Fibroblast of skin of abdomen (primary cell): Measurements from ENCODE around the gene CFAP53.
"Not testable (repeated sequence)": the region's sequence is repeated elsewhere in the genome, so short reads cannot be mapped to it uniquely, and the experiment has no call there.

ENCODE experiments used
- DNase-seq: peaks from one replicate; pipeline ENCODE4 v3.0.0-alpha.2; 2013

Gene CFAP53

GRCh38 chr18:50268022-50268747 is 1.9 kb upstream of the CFAP53 start:
- DNase-seq: peak; percentile 53

DNA sequence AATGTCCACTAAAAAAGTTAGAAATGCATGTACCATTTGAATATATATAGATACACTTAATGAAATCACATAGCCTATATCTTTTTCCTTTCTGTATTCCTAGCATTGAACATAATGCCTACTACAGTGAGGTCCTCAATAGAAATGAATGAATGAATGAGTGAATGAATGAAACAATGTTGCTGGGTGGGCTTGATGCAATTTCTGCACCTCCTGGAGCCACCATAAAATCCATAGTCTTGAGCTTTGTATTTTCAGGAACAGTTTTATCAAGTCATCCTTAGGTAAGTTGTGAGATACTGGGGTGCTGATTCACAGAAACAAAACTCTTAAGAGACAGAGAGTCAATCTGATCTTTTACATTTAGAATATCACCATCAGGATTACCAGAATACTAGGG is 3.3 kb downstream of the CFAP53 start:
- no peak for DNase-seq

DNA sequence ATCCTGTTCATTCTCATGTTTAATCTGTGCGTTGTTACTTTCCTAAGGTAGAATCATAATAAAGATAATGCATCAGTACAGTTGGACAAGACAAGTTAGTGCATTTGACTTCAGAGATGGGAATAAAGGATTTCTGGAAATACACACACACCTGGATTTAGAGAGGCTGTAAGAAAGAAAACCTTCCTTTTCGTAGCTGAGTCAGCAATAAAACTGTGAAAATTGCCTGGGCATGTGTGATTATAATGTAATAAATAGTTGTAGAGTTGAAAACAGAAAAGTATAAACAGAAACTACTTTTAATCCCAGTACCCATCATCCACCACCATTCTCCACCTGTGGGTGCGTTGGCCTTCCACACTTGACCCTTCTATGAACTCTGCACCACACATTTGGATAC is 15.4 kb downstream of the CFAP53 start:
- DNase-seq: no peak

- DNase-seq: no peak
These were observed 16.7 kb downstream of the CFAP53 start for GRCh38 chr18:50249576-50249975.

DNA sequence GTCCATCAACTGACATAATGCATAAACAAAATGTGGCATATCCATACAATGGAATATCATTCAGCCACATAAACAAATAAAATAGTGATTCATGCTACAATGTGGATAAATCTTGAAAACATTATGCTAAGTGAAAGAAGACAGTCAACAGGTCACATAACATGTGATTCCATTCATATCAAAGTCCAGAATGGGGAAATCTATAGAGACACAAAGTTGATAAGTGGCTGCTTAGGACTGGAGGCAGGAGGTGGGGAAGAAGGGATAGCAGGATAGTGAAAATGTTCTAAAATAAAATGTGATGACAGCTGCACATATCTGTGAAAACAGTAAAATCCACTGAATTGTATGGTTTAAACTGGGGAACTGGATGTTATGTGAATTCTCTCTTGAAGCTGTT is 18.7 kb downstream of the CFAP53 start:
- no peak for DNase-seq

GRCh38 chr18:50241768-50242167 is 24.5 kb downstream of the CFAP53 start:
- not testable (repeated sequence) for DNase-seq

DNA sequence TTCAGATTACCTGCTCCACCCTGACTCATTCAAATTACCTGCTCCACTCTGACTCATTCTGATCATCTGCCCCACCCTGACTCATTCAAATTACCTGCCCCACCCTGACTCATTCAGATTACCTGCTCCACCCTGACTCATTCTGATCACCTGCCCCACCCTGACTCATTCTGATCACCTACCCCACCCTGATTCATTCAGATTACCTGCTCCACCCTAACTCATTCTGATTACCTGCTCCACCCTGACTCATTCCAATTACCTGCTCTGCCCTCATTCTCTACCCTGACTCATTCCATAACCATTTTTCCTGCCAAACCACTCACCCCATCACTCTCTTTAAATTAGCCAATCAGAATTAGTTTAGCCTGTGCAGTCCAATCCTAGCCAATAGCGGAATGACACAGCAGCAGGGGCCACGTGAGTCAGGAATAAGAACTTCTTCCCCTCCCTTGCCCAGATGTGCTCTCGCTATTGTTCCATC is 26.2 kb downstream of the CFAP53 start:
- DNase-seq: no peak

DNA sequence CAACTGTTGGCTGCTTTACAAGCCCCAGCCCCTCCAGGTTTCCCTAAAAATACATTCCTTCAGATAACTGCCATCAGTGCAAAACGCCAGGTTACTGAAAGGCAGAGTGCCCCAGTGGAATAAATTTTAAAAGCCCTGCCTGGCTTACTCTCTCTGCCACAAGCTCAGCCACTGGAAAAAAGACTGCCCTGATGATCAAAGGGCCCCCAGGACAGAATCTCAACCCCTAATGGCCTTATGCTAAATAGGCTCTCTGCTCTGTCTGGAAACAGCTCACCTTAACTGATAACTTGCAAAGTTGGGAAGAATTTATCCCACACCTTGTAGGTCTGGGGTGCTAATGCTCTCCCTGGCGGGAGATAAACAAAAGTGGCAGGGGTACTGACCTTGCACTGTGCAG is 33.9 kb downstream of the CFAP53 start:
- no peak for DNase-seq

DNA sequence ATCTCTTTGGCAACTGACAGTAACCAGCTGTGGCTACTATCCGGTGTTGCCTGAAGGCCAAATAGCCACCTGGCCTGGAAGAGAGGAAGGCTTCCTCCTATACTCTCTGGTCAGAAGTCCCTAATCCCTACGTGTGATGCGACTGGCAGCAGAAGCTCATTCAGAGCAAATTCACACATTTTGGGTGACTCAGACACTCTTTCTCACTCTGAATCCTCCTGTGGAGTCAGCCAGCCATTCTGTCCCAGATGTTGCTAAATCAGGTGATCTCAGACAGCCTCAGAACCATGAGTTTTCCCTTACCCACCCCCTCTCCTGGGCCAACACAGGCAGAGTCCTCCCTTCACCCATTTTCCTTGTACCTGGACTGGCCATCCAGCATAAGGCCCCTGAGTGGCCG is 34.7 kb downstream of the CFAP53 start:
- no peak for DNase-seq

DNA sequence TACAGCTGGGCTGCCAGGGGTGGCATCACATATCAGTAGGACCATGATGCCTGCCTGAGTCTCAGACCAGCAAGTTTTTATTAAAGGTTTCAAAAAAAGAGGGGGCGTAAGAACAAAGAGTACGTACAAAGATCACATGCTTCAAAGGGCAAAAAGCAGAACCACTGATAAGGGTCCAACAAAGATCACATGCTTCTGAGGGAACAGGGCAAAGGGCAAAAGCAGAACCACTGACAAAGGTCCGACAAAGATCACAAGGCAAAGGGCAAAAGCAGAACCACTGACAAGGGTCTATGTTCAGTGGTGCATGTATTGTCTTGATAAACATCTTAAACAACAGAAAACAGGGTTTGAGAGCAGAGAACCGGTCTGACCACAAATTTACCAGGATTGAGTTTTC is 46.0 kb downstream of the CFAP53 start:
- not testable (repeated sequence) for DNase-seq

- DNase-seq: no peak
These were observed 47.7 kb downstream of the CFAP53 start for GRCh38 chr18:50218432-50219197.

DNA sequence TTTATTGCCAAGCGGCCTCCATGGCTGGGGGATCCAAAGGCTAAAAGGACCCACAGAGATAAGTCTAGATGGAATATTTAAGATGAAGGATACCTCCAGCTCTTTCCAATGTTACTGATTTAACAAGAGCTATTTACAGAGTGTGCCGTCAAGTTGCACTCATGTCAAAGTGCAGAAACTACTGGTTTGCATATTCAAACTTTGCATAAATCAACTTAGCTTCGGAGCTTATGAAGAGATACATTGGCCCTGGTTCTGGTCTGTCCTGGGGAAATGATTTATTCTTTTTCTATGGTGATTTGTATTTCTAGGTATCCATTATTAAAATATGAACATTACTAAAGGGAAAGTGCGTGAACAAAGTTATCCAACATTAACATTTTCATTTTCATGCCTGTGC is 57.0 kb downstream of the CFAP53 start:
- no peak for DNase-seq

GRCh38 chr18:50207722-50208121 is 58.6 kb downstream of the CFAP53 start:
- DNase-seq: no peak

- DNase-seq: peak; percentile 18
These were observed 62.3 kb downstream of the CFAP53 start for GRCh38 chr18:50203801-50204604.

DNA sequence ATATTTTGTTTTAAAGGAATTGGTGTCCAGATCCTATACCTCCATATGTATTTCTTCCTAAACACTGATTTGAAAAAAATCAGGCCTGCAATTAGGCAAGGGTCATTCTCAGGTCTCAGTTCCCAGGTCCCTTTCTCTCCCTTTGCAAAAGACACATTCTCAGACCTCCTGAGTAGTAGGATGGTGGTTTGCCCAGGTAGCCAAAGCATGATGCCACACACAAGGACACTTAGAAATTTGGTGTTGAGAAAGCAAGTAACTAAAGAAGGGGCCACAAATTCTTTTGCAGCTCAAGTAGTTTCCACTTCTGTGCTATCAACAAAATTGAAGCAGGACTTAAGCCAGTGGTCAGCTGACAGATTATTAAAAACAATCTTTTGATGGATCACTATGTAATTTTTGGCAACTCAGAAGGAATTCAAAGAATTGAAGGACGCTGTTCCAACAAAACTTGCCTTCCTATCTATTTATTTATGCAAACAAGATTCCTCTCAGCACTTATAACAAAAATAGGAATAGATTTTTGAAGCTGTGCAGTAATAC is 64.7 kb downstream of the CFAP53 start:
- no peak for DNase-seq

DNA sequence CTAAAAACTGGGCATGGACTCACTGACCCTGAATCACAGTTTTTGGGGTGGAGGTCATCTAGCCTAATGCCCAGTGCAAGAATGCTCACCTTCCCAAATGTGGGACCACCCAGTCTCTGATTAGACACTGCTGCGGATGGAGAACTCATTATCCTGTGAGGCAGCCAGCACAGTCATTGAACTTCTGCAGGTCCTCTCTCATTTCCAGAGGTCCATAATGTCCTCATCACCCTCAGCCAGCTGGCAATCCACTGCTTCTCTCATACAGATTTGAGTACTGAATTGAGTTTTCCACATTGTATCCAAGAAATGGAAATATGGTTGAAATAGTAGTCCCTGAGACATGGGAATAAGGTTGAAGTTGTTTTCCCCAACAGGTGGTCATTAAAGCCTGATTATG is 66.4 kb downstream of the CFAP53 start:
- DNase-seq: no peak

GRCh38 chr18:50199346-50199855 is 66.9 kb downstream of the CFAP53 start:
- DNase-seq: no peak

GRCh38 chr18:50196261-50196660 is 70.0 kb downstream of the CFAP53 start:
- DNase-seq: no peak

DNA sequence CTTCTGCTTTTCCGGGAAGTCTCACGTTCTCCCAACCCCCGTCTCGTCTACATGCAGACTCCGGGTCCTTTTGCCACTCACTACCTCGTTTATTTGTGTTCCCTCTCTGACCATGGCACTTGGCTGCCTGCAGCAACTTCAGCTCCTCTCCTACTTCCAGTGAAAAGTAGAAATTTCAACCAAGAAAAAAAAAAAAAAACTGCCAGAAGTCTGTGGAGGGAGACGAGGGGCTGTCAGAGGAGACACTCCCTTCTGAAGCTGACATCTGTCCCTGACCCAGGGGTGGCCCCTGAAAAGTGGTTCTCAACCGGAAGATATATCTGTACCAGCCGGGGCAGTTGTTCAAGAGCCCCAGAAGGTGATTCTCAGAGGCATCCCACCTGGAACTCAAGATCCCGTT is 70.6 kb downstream of the CFAP53 start:
- DNase-seq: no peak

- DNase-seq: no peak
These were observed 71.4 kb downstream of the CFAP53 start, which contains the start of gene MYO5B for GRCh38 chr18:50194631-50195532. MYO5B (minus strand) TSS chr18:50195147; CDS start chr18:50194793, 354 bp downstream.
